ENCODE data around the gene AGO1.

The AGO1 gene

DNA sequence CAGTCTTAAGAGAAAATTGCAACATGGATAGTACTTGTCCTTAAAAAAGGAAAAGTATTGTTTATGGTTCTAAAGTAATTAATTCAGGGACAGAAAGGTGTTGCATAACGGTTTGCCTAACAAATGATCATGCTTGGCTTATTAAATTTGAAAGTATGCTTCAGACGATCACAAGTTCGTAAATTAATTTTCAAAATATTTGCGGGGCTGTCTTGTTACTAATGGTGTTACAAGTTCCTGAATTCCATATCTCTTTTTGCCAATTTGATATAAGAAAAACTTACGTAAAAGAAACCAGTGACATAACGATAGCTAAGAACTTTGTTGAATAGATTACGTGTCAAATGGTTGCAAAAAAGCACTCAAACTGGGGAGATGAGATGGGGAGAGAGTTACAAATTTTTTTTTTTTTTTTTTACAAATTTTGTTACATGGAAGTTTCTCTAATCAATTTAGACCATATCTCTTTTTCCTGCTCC, 49.2 kb downstream of the AGO1 start:
- no peak overlapping the region for H3K27ac ChIP-seq
- TF ChIP-seq CTCF (IDR thresholded peaks at IDR 0.05; ENCODE audit: low read depth, low read length, missing control alignments): no peak
- no peak for DNase-seq
- peak overlapping the region; percentile 91 for H3K4me3 ChIP-seq (ENCODE audit: low read depth, low read length)
- no peaks in the 10 kb centered on the region for H3K27me3 ChIP-seq (replicated peaks)
- H3K36me3 ChIP-seq (replicated peaks): no peaks in the 10 kb centered on the region
- in situ Hi-C loops (cut with HindIII; ENCODE audit: low pct_ligation_motif_present, low sequenced_read_pairs): no loop called here

GRCh38 chr1:35932941-35933340, 49.9 kb downstream of the AGO1 start:
- Histone ChIP-seq H3K4me3 (ENCODE audit: low read depth, low read length) (no peak overlapping the region), H3K27me3 (replicated peaks) (no peaks in the 10 kb centered on the region), H3K36me3 (replicated peaks) (no peaks in the 10 kb centered on the region), H3K27ac (no peak overlapping the region)
- in situ Hi-C loops (cut with HindIII; ENCODE audit: low pct_ligation_motif_present, low sequenced_read_pairs): no loop called here
- no peak for TF ChIP-seq CTCF (IDR thresholded peaks at IDR 0.05; ENCODE audit: low read depth, low read length, missing control alignments)
- DNase-seq: no peak

GRCh38 chr1:35935442-35936388, 52.7 kb downstream of the AGO1 start:
- no peak overlapping the region for H3K27ac ChIP-seq
- no peak overlapping the region for H3K4me3 ChIP-seq (ENCODE audit: low read depth, low read length)
- no peak for TF ChIP-seq CTCF (IDR thresholded peaks at IDR 0.05; ENCODE audit: low read depth, low read length, missing control alignments)
- H3K27me3 ChIP-seq (replicated peaks): no peaks in the 10 kb centered on the region
- H3K36me3 ChIP-seq (replicated peaks): no peaks in the 10 kb centered on the region
- no peak for DNase-seq
- in situ Hi-C loops (cut with HindIII; ENCODE audit: low pct_ligation_motif_present, low sequenced_read_pairs): no loop called here

DNA sequence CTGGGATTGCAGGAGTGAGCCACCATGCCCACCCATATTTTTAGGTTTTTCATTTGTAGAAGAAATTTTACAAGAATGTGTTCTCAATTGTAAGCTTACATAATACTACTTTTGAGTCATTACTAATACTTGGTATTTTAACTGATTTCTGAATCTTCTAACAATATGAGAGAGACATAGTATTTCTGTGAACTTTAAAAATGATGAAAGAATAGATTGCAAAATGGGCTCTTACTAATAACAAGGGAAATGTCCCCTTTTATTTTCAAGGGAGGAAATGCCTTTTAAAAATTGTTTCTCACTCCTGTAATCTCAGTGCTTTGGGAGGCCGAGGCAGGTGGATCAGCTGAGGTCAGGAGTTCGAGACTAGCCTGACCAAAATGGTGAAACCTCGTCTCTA, 53.8 kb downstream of the AGO1 start:
- TF ChIP-seq CTCF (IDR thresholded peaks at IDR 0.05; ENCODE audit: low read depth, low read length, missing control alignments): no peak
- H3K36me3 ChIP-seq (replicated peaks): no peaks in the 10 kb centered on the region
- no peak overlapping the region for H3K4me3 ChIP-seq (ENCODE audit: low read depth, low read length)
- no peaks in the 10 kb centered on the region for H3K27me3 ChIP-seq (replicated peaks)
- in situ Hi-C loops (cut with HindIII; ENCODE audit: low pct_ligation_motif_present, low sequenced_read_pairs): no loop called here
- DNase-seq: no peak
- no peak overlapping the region for H3K27ac ChIP-seq

DNA sequence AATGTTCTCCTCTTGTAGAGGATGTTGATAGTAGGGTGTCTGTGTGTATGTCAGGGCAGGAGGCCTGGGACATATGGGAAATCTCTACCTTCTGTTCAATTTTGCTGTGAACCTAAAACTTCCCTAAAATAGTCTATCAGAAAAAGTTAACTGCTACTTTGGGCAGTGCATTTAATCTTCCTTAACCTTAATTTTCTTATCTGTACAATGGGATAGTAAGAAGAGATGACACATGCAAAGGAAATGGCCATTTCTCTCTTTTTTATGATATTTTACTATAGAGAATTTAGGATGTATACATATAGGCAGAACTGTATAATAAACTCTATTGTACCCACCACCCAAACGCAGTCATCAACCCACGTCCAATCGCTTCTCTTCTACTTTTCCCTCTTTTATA, 56.5 kb downstream of the AGO1 start:
- no peak for TF ChIP-seq CTCF (IDR thresholded peaks at IDR 0.05; ENCODE audit: low read depth, low read length, missing control alignments)
- no peak for DNase-seq
- Histone ChIP-seq H3K4me3 (ENCODE audit: low read depth, low read length) (no peak overlapping the region), H3K27me3 (replicated peaks) (no peaks in the 10 kb centered on the region), H3K27ac (no peak overlapping the region), H3K36me3 (replicated peaks) (no peaks in the 10 kb centered on the region)
- in situ Hi-C loops (cut with HindIII; ENCODE audit: low pct_ligation_motif_present, low sequenced_read_pairs): no loop called here

Data from brain microvascular endothelial cell (primary cell).